Lower leg skin (tissue), 4 donors: Measurements from ENCODE around the gene PCDHA9. TPM values are rescaled to one million over a fixed set of nuclear protein-coding genes. Genes with fewer than 3 reads are reported as not detected.
"Not testable (repeated sequence)": the region's sequence is repeated elsewhere in the genome, so short reads cannot be mapped to it uniquely, and the experiment has no call there.

Experiments used
- DNase-seq, 2 donors: peaks; one replicate each; pipeline ENCODE4 v3.0.0-alpha.2; 2019; ENCODE audit warnings: low spot score in 2 of 2
- H3K4me3 ChIP-seq: fragments of 200-600 bp; sonication (generic); 2 replicates; pipeline ENCODE4 v1.5.1; 2017; ENCODE audit warnings: mild to moderate bottlenecking, low read depth; ENCODE audit not compliant: poor library complexity, severe bottlenecking
- CTCF ChIP-seq, 3 donors: fragments of 450-650 bp; IDR thresholded peaks; one replicate each; pipeline ENCODE4 v1.5.1; 2016; ENCODE audit warnings: antibody characterized with exemption in 3 of 3, mild to moderate bottlenecking in 3 of 3, moderate library complexity in 2 of 3
- POLR2A ChIP-seq, 2 donors: fragments of 450-650 bp; IDR thresholded peaks; one replicate each; pipeline ENCODE4 v1.6.1; 2016 to 2017; ENCODE audit warnings: antibody characterized with exemption in 2 of 2, mild to moderate bottlenecking in 1 of 2, moderate library complexity in 1 of 2
- WGBS, 2 donors: methylation state at CpG; one replicate each; pipeline ENCODE4 v1.1.5; 2018; 5-methylcytosine and 5-hydroxymethylcytosine counted together
- intact Hi-C: fragments of 100-400 bp; cut with DNase I; formaldehyde crosslinking; loops from one replicate; pipeline ENCODE4 v1.15.0; 2023; ENCODE audit warnings: low total_unique reads
- total RNA-seq, 4 donors: library from RNA; depleted of rRNA; stranded (reverse); fragments of >200 nt; gene quantifications; one replicate each; pipeline ENCODE4 v1.1.0, GENCODE V29; 2016

PCDHA9 gene
- total RNA-seq, 4 donors from 2014 or later, result 0.06 to 0.07 TPM; not detected in 2

GRCh38 chr5:140875085-140876065, 27.2 kb downstream of the PCDHA9 start, which contains the start of gene PCDHA12:
Gene PCDHA12 (plus strand): TSS chr5:140875308. CDS start chr5:140875473, 165 bp downstream.
- H3K4me3 ChIP-seq, result no peak within 1 kb of the TSS
- no peak for DNase-seq
- intact Hi-C loops, result no loop called here
- no peak for TF ChIP-seq POLR2A (IDR thresholded peaks at IDR 0.05)
- no peak for TF ChIP-seq CTCF (IDR thresholded peaks at IDR 0.05)
- WGBS, 2 donors, result 19 to 20% methylated on average over 37 to 41 of the region's 47 CpGs

GRCh38 chr5:140876541-140877261, 28.5 kb downstream of the PCDHA9 start:
- H3K4me3 ChIP-seq, DNase-seq, intact Hi-C loops: not testable (repeated sequence)
- 47 to 52% methylated on average over 49 to 79 of the region's 80 CpGs for WGBS, 2 donors

- intact Hi-C loops, result no loop called here
- H3K4me3 ChIP-seq, result no peak overlapping the region
- no peak for TF ChIP-seq POLR2A (IDR thresholded peaks at IDR 0.05)
- no peak for TF ChIP-seq CTCF (IDR thresholded peaks at IDR 0.05)
- 52 to 70% methylated on average over 2 to 15 of the region's 37 CpGs for WGBS, 2 donors
- no peak for DNase-seq
Observed at GRCh38 chr5:140877262-140877581, 29.0 kb downstream of the PCDHA9 start.

GRCh38 chr5:140881889-140882590, 33.9 kb downstream of the PCDHA9 start, which contains the start of gene PCDHA13:
Gene PCDHA13 (plus strand): TSS chr5:140882124. CDS start chr5:140882269, 145 bp downstream.
- DNase-seq, result no peak
- intact Hi-C loops, result no loop called here
- WGBS, 2 donors, result 15 to 19% methylated on average over 27 to 35 of the region's 35 CpGs
- no peak within 1 kb of the TSS for H3K4me3 ChIP-seq
- no peak for TF ChIP-seq POLR2A (IDR thresholded peaks at IDR 0.05)
- TF ChIP-seq CTCF (IDR thresholded peaks at IDR 0.05), result no peak

- no peak overlapping the region for H3K4me3 ChIP-seq
- no peak for TF ChIP-seq CTCF (IDR thresholded peaks at IDR 0.05)
- TF ChIP-seq POLR2A (IDR thresholded peaks at IDR 0.05), result no peak
- WGBS, 2 donors, result 19 to 21% methylated on average over 12 of the region's 12 CpGs
- no peak for DNase-seq
- intact Hi-C loops, result no loop called here
Observed at GRCh38 chr5:140882591-140882899, 34.4 kb downstream of the PCDHA9 start.

- H3K4me3 ChIP-seq, result no peak overlapping the region
- intact Hi-C loops, result no loop called here
- no peak for DNase-seq
- TF ChIP-seq POLR2A (IDR thresholded peaks at IDR 0.05), result no peak
- TF ChIP-seq CTCF (IDR thresholded peaks at IDR 0.05), result no peak
- WGBS, 2 donors, result 46 to 57% methylated on average over 41 of the region's 41 CpGs
Observed at GRCh38 chr5:140883373-140883772, 35.2 kb downstream of the PCDHA9 start.
